Measurements from ENCODE around the gene PAPLN.
"Not testable (repeated sequence)": the region's sequence is repeated elsewhere in the genome, so short reads cannot be mapped to it uniquely, and the experiment has no call there.

PAPLN gene

GRCh38 chr14:73305499-73305898 is 68.2 kb downstream of the PAPLN start:
- no peaks in the 10 kb centered on the region for H3K9me3 Mint-ChIP-seq

GRCh38 chr14:73307261-73307660 is 70.0 kb downstream of the PAPLN start:
- Mint-ChIP-seq H3K4me3 (no peak overlapping the region), H3K27ac (no peak overlapping the region), H3K9me3 (no peaks in the 10 kb centered on the region), H3K4me1 (ENCODE audit: low read depth) (peaks cover 11% of the 10 kb centered on the region), H3K27me3 (no peaks in the 10 kb centered on the region), H3K36me3 (ENCODE audit: low read depth) (peaks cover 7% of the 10 kb centered on the region)
- no peak for DNase-seq

More at GRCh38 chr14:73305499-73305898, 68.2 kb downstream of the PAPLN start:
- H3K4me3 Mint-ChIP-seq: no peak overlapping the region
- no peak overlapping the region for H3K27ac Mint-ChIP-seq
- DNase-seq: no peak
- no peaks in the 10 kb centered on the region for H3K27me3 Mint-ChIP-seq
- H3K36me3 Mint-ChIP-seq (ENCODE audit: low read depth): peaks cover 2% of the 10 kb centered on the region
- peaks cover 3% of the 10 kb centered on the region for H3K4me1 Mint-ChIP-seq (ENCODE audit: low read depth)

DNA sequence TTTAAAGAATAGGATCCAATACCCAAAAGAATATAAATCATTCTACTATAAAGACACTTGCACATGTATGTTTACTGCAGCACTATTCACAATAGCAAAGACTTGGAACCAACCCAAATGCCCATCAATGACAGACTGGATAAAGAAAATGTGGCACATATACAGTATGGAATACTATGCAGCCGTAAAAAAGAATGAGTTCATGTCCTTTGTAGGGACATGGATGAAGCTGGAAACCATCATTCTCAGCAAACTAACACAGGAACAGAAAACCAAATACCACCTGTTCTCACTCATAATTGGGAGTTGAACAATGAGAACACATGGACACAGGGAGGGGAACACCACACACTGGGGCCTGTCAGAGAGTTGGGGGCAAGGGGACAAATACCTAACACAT is 71.9 kb downstream of the PAPLN start:
- H3K4me3 Mint-ChIP-seq; H3K27ac Mint-ChIP-seq; H3K36me3 Mint-ChIP-seq (ENCODE audit: low read depth); H3K9me3 Mint-ChIP-seq; H3K27me3 Mint-ChIP-seq; DNase-seq: not testable (repeated sequence)
- H3K4me1 Mint-ChIP-seq (ENCODE audit: low read depth): peaks cover 11% of the 10 kb centered on the region

DNA sequence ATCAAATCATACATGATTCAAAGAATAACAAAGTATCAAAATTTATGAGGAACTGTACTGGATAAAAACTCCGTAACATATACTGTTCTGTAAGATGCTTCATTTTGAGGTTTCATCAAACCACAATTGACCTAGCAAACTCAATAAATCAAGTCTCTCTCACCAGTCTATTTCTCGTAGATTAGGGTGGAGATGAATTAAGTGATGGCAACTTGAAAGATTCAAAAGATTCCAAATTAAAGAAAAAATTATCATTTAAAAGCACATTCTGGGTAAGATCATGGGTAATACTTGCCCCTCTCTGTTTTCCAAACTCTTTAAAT is 74.4 kb downstream of the PAPLN start:
- DNase-seq: no peak
- no peaks in the 10 kb centered on the region for H3K9me3 Mint-ChIP-seq
- no peak overlapping the region for H3K27ac Mint-ChIP-seq
- H3K27me3 Mint-ChIP-seq: no peaks in the 10 kb centered on the region
- H3K4me3 Mint-ChIP-seq: no peak overlapping the region
- H3K4me1 Mint-ChIP-seq (ENCODE audit: low read depth): peaks cover 11% of the 10 kb centered on the region
- peaks cover 7% of the 10 kb centered on the region for H3K36me3 Mint-ChIP-seq (ENCODE audit: low read depth)

- DNase-seq: no peak
- Mint-ChIP-seq H3K27ac (no peak overlapping the region), H3K9me3 (no peaks in the 10 kb centered on the region), H3K4me1 (ENCODE audit: low read depth) (peaks cover 11% of the 10 kb centered on the region), H3K4me3 (no peak overlapping the region), H3K27me3 (no peaks in the 10 kb centered on the region), H3K36me3 (ENCODE audit: low read depth) (peaks cover 6% of the 10 kb centered on the region)
Measured at GRCh38 chr14:73312687-73313086, 75.4 kb downstream of the PAPLN start.

- H3K4me1 Mint-ChIP-seq (ENCODE audit: low read depth): peaks cover 11% of the 10 kb centered on the region
- no peak for DNase-seq
- H3K9me3 Mint-ChIP-seq: no peaks in the 10 kb centered on the region
- H3K27me3 Mint-ChIP-seq: no peaks in the 10 kb centered on the region
- no peak overlapping the region for H3K27ac Mint-ChIP-seq
- H3K4me3 Mint-ChIP-seq: no peak overlapping the region
- peaks cover 6% of the 10 kb centered on the region for H3K36me3 Mint-ChIP-seq (ENCODE audit: low read depth)
Measured at GRCh38 chr14:73313151-73313550, 75.8 kb downstream of the PAPLN start.

DNA sequence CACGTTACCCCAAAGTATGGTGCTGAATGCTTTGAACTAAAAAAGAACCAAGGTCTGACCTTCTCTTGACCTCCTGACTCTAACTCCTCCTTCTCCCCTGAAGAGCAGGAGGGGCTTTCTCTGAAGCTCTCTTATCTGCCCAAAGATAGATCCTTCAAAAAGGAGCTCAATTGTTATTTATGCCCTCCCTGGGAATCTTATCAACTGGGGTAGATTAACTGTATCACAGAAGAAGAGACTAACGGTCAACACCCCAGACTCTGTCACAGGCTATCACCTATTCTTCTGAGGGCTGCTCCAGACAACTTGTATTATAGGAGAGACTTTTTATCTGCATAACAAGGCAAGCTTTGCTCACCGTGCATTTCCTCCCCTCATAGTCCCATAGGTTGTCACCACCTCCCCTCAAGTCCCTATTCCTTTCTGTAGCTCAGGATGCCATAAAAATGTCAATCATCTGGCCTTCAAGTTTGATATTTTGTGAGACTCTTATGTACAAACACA is 86.6 kb downstream of the PAPLN start:
- Mint-ChIP-seq H3K27me3 (no peaks in the 10 kb centered on the region), H3K27ac (no peak overlapping the region), H3K4me3 (no peak overlapping the region), H3K9me3 (no peaks in the 10 kb centered on the region), H3K36me3 (ENCODE audit: low read depth) (peaks cover 15% of the 10 kb centered on the region), H3K4me1 (ENCODE audit: low read depth) (peaks cover 40% of the 10 kb centered on the region)
- DNase-seq: no peak
